HG03521 (cell line): ENCODE measurements around the gene HADHA.
"Not testable (repeated sequence)": the region's sequence is repeated elsewhere in the genome, so short reads cannot be mapped to it uniquely, and the experiment has no call there.

Experiments used
- ATAC-seq: cut with Tn5 transposase; IDR thresholded peaks from one replicate; pipeline ENCODE4 v1.9.1; 2021; ENCODE audit warnings: mild to moderate bottlenecking, moderate library complexity; ENCODE audit not compliant: unreplicated experiment

HADHA gene

DNA sequence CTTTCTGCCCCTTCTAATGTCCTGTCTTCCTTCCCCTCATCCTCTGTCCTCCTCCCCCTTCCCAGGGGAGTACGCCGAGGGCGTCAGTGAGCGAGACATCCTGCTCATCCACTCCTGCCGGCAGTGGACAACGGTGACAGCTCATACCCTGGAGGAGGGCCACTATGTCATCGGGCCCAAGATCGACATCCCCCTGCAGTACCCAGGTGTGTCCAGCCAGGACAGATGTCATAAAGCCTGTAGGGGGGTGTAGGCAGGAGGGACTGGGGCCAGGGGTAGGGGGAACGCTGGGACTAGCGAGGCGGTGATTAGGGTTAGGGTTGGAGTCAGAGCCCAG lies 68.2 kb downstream of the HADHA start:
- ATAC-seq = no peak

- no peak for ATAC-seq
Observed at GRCh38 chr2:26175466-26176278, 68.8 kb downstream of the HADHA start.

GRCh38 chr2:26174691-26175465 lies 69.6 kb downstream of the HADHA start:
- no peak for ATAC-seq

GRCh38 chr2:26173776-26174482 lies 70.5 kb downstream of the HADHA start:
- ATAC-seq = no peak

- no peak for ATAC-seq
Observed at GRCh38 chr2:26172871-26173775, 71.3 kb downstream of the HADHA start, which contains the start of gene GAREM2. GAREM2 (plus strand) TSS chr2:26173088; CDS start chr2:26173221, 133 bp downstream.

GRCh38 chr2:26172189-26172870 lies 72.1 kb downstream of the HADHA start:
- ATAC-seq = no peak

DNA sequence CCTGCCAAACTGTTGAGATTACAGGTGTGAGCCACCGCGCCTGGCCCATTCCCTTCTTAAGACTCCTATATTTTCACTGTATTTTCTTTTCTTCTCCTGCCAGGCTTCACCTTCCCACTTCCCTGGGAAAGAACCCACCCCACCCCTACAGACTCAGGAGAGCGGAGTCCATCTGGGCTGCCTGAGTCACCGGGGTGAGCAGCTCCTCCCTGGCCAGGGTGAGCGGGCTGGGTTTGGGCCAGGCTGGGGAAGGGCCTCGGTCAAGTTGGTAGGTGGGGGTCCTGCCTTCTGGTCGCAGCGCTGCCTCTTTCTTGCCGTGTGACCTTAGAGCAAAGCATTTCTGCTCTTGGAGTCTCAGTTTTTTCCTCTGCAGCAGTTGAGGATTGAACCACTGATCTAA lies 73.6 kb downstream of the HADHA start:
- no peak for ATAC-seq

DNA sequence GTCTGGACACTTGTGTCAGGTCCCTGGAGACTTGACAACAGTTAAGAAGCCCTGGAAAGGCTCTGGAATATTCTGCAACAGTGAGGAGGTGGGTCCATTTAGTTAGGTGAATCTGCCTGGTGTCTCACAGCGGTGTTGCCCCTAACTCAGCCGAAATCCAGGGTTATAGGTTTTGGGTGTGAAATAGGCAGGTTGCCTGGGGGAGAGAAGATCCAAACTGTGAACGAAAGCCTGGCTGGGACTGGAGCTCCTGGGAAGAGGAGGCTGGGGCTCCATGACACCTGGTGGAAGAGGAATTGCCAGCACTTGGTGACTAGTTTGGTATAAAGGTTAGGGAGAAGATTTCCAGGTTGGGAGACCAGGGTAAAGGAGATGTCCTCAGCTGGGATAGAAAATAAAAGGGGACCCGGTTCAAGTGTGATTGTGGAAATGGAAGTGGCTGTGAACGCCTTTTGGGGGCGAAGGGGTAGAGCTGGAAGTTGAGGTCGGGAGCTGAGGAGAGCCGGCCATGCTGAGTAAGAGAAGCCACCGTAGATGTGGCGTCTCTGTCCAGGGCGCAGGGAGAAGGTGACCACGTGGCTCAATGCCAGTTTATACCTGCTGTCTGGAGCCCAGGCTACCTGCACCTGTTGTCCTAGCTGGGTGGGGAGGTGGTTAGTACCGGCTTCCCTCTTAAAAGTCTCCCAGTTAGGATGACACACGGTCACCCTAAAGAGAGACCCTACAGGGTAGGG lies 74.6 kb downstream of the HADHA start:
- no peak for ATAC-seq

- no peak for ATAC-seq
Observed at GRCh38 chr2:26169226-26169625, 75.2 kb downstream of the HADHA start.

DNA sequence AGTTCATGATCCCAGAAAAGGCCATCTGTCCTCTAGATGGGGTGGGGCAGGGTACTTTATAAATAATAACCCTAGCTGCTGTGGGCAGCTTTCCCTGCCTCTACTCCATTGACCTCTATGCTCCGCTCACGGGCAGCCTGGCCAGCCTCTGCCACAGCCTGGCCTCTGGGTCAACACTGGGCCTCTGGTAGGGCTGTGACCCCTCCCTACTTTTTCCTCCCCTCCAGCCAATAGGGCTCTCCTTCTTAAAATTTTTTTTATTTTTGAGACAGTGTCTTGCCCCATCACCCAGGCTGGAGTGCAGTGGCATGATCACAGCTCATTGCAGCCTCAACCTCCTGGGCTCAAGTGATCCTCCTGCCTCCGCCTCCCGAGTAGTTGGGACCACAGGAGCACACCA lies 75.6 kb downstream of the HADHA start:
- no peak for ATAC-seq

DNA sequence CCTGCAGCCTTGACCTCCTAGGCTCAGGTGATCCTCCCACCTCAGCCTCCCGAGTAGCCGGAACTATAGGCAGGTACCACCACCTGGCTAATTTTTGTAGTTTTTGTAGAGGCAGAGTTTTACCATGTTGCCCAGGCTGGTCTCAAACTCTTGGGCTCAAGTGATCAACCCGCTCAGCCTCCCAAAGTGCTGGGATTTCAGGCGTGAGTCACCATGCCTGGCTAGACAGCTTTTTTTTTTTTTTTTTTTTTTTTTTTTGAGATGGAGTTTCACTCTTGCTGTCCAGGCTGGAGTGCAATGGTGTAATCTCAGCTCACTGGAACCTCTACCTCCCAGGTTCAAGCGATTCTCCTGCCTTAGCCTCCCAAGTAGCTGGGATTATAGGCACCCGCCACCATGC lies 77.9 kb downstream of the HADHA start:
- not testable (repeated sequence) for ATAC-seq

GRCh38 chr2:26165403-26165802 lies 79.0 kb downstream of the HADHA start:
- no peak for ATAC-seq

DNA sequence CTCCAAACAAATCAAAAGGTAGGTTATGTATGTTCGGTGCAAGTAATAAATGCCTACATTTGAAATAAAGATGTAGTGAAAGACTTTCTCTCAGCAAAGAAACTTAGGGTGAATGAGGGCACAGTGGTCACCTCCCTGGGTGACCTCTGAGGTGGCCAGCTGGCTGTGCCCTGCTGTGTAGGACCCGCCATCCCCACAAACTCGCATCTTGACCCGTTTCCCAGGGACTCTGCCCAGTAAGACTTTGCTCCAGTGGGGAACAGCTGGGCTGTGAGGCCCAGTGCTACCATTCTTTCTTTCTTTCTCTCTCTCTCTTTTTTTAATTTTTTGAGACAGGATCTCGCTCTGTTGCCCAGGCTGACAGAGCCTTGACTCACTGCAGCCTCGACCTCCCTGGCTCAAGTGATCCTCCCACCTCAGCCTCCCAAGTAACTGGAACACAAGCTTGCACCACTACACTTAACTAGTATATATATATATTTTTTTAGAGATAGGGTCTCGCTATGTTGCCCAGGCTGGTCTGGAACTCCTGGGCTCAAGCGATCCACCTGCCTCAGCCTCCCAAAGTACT lies 79.7 kb downstream of the HADHA start:
- no peak for ATAC-seq

DNA sequence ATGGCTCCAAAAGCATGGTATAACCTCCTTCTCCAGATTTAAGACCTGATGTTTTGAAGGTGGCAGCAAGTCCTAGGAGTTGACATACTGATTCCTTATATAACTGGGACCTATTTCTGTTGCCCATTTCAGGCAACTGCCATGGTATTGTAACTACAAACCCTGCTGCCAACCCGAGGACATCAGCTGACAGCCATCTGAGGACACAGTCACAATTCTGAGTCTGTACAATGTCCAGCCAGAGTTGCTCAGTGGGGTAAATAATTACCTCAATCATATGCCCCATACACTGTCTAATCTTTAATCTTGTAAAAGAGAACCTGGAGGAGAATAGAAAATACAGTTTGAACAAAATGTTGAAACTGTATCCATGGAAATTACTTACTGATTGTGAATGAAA lies 80.2 kb downstream of the HADHA start:
- no peak for ATAC-seq

DNA sequence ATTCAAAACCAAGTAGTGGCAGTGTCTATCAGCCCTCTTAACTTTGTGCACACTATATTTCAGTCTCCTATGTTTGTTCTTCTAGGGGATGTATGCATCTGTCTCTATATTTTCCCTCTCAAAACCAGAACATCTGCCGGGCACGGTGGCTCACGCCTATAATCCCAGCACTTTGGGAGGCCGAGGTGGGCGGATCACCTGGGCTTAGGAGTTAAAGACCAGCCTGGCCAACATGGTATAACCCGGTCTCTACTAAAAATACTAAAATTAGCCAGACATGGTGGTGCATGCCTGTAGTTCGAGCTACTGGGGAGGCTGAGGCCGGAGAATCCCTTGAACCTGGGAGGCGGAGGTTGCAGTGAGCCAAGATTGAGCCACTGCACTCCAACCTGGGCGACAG lies 81.5 kb downstream of the HADHA start:
- ATAC-seq = no peak

DNA sequence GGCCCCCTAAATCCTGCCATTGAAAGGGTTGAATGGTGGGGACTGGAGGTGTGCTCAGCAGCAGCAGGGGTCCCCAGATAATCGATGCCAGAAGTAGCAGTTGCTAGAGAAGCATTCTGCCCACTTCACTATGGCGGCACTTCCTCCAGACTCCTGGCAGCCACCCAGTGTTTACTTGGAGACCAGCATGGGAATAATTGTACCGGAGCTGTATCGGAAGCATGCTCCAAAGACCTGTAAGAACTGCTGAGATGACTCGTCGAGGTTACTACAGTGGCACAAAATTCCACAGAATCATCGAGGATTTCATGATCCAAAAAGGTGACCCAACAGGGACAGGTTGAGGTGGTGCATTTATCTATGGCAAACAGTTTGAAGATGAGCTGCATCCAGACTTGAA lies 82.5 kb downstream of the HADHA start:
- ATAC-seq = no peak

GRCh38 chr2:26157580-26157979 lies 86.9 kb downstream of the HADHA start:
- no peak for ATAC-seq

GRCh38 chr2:26150243-26150642 lies 94.2 kb downstream of the HADHA start:
- no peak for ATAC-seq

DNA sequence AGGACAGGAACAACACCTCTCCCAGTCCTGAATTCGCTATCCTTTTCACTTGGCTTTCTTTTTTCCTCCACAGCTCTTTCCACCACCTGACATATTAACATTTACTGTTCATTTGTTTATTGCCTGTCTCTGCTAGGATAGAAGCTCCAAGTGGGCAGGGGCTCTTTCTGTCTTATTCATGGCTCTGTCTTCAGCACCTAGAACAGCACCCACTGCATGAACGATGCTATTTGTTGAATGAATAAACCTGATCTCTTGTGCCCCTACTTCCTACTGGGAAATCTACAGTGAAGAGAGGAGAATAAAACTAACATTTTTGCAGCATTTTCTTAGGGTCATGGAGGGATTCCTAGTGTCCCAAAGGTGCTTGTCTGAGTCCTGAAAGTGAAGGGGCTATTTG lies 95.9 kb downstream of the HADHA start:
- ATAC-seq = no peak
